ENCODE data around the gene HSPA9.

DNA sequence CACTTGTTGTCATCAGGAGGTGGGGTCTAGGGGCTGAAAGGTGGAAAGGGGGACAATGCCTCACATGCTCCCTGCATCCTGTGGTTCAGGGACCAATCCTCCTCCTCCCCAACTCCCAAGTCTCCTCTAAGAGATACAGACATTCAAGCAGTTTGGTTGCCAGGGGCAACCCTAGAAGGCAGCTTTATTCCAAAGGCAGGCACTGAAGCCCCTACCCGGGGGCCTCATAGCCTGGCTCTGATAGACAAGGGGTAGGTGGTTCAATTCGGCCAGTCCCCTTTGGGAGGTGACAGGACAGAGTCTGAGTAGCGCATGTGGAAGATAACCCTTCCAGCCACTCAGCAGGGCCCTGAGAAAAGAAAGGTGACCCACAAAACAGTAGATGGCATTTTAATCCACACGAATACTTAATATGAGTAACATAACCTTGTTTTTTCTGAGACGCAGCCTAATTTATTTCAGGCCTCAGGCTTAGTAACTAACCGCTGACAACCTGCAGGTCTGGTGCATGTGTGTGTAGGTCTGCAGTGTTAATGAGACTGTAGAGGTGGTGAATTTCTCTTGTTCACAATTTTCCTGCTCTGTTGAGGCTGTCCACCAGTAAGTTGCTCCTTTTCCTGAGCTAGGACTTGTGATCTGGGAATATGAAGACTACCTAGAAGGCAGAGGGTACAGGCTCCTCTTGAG, 31.3 kb upstream of the HSPA9 start:
- TF ChIP-seq, protein P1, sequence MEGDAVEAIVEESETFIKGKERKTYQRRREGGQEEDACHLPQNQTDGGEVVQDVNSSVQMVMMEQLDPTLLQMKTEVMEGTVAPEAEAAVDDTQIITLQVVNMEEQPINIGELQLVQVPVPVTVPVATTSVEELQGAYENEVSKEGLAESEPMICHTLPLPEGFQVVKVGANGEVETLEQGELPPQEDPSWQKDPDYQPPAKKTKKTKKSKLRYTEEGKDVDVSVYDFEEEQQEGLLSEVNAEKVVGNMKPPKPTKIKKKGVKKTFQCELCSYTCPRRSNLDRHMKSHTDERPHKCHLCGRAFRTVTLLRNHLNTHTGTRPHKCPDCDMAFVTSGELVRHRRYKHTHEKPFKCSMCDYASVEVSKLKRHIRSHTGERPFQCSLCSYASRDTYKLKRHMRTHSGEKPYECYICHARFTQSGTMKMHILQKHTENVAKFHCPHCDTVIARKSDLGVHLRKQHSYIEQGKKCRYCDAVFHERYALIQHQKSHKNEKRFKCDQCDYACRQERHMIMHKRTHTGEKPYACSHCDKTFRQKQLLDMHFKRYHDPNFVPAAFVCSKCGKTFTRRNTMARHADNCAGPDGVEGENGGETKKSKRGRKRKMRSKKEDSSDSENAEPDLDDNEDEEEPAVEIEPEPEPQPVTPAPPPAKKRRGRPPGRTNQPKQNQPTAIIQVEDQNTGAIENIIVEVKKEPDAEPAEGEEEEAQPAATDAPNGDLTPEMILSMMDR (IDR thresholded peaks at IDR 0.05; ENCODE audit: low read depth, low read length): no peak
- no peak for TF ChIP-seq POLR2A (IDR thresholded peaks at IDR 0.05; ENCODE audit: extremely low read depth, insufficient read length)
